Measurements from ENCODE around the gene TNFSF4. TPM values are rescaled to one million over a fixed set of nuclear protein-coding genes. Genes with fewer than 3 reads are reported as not detected.

The TNFSF4 gene
- total and polyA plus RNA-seq, 12 donors: 0.79 to 3.6 (median 1.6) TPM

DNA sequence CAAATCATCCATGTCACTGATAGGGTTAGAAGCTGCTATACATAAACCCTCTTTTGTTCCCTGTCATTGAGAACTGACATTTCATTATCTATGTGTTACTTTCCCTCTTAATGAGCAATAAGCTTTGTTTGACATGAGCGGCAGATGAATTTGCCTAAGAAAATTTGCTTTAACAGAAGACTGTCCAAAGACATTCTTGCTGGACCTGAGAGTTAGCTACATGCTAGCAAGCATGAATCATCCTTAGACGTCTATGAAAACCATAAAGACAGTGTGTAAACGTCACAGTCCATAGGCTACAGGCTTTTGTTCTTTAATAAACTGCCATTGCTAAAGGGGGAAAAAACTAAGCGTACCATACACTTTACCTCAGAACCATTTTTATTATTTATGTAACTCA is 73.1 kb downstream of the TNFSF4 start:
- H3K27ac ChIP-seq: no peak overlapping the region
- H3K36me3 ChIP-seq (replicated peaks in 1 of 2): no peaks in the 10 kb centered on the region
- H3K27me3 ChIP-seq: no peaks in the 10 kb centered on the region
- WGBS, 4 donors: 60 to 62% (median 61%) methylated on average over 4 of the region's 4 CpGs
- H3K4me3 ChIP-seq: no peak overlapping the region
- no peak for DNase-seq
- intact Hi-C loops (cut with DNase I): no loop called here
- no peak for TF ChIP-seq POLR2A (IDR thresholded peaks at IDR 0.05)
- TF ChIP-seq, protein P1, sequence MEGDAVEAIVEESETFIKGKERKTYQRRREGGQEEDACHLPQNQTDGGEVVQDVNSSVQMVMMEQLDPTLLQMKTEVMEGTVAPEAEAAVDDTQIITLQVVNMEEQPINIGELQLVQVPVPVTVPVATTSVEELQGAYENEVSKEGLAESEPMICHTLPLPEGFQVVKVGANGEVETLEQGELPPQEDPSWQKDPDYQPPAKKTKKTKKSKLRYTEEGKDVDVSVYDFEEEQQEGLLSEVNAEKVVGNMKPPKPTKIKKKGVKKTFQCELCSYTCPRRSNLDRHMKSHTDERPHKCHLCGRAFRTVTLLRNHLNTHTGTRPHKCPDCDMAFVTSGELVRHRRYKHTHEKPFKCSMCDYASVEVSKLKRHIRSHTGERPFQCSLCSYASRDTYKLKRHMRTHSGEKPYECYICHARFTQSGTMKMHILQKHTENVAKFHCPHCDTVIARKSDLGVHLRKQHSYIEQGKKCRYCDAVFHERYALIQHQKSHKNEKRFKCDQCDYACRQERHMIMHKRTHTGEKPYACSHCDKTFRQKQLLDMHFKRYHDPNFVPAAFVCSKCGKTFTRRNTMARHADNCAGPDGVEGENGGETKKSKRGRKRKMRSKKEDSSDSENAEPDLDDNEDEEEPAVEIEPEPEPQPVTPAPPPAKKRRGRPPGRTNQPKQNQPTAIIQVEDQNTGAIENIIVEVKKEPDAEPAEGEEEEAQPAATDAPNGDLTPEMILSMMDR (IDR thresholded peaks at IDR 0.05): no peak
- H3K9me3 ChIP-seq (replicated peaks in 1 of 3): no peaks in the 10 kb centered on the region
- no peaks in the 10 kb centered on the region for H3K4me1 ChIP-seq (replicated peaks in 1 of 2)

Other genes with a start within 250 kb of the TNFSF4 start
- 1 to 10 TPM in 1 of 9 donors, under 1 TPM in 2, not detected in 6; 0.22 to 1.0 (median 0.32) TPM for gene TNFSF18, start 156.4 kb downstream of the TNFSF4 start, total RNA-seq
- under 1 TPM in 1 of 3 donors, not detected in 2; 0.07 TPM for gene TNFSF18, start 156.4 kb downstream of the TNFSF4 start, polyA plus RNA-seq